A673 (cell line): ENCODE measurements around the gene CLN6. TPM values are rescaled to one million over a fixed set of nuclear protein-coding genes. Genes with fewer than 3 reads are reported as not detected.
"Not testable (repeated sequence)": the region's sequence is repeated elsewhere in the genome, so short reads cannot be mapped to it uniquely, and the experiment has no call there.

ENCODE experiments used
- BruUV-seq: library from RNA; stranded (reverse); fragments of 400-500 nt; replicated peaks from 2 replicates; lab custom pipeline; 2021; lab: Mats Ljungman, UMichigan
- CTCF ChIA-PET: fragments of 300-600 bp; sonication (Branson Sonifier 250); formaldehyde crosslinking; loops from one replicate; lab custom pipeline; 2022; ENCODE audit warnings: antibody characterized with exemption; lab: Charles Lee
- POLR2A ChIA-PET: fragments of 300-600 bp; sonication (Branson Sonifier 250); formaldehyde crosslinking; loops from one replicate; lab custom pipeline; 2022; ENCODE audit warnings: antibody characterized with exemption; ENCODE audit not compliant: low non-redundant PET; lab: Charles Lee
- DNase-seq: peaks from one replicate; pipeline ENCODE4 v3.0.0-alpha.2; 2015; ENCODE audit warnings: low spot score
- H3K27ac ChIP-seq: fragments of 200-600 bp; sonication (generic); 2 replicates; pipeline ENCODE4 v1.5.1; 2016; ENCODE audit warnings: mixed run types, low read depth, mild to moderate bottlenecking, mixed read lengths, antibody characterized with exemption, low read length; ENCODE audit not compliant: poor library complexity, severe bottlenecking
- H3K27me3 ChIP-seq: fragments of 200-600 bp; sonication (generic); replicated peaks from 2 replicates; pipeline ENCODE4 v1.6.1; 2017; ENCODE audit warnings: mixed run types, low read depth, mild to moderate bottlenecking, mixed read lengths, antibody characterized with exemption, low read length; ENCODE audit not compliant: insufficient read depth, poor library complexity
- H3K36me3 ChIP-seq: fragments of 200-600 bp; sonication (generic); 2 replicates; pipeline ENCODE4 v1.6.1; 2016; ENCODE audit warnings: mixed run types, mild to moderate bottlenecking, mixed read lengths, antibody characterized with exemption, low read length; ENCODE audit not compliant: insufficient read depth, poor library complexity, severe bottlenecking
- H3K4me1 ChIP-seq: fragments of 200-600 bp; sonication (generic); 2 replicates; pipeline ENCODE4 v1.6.1; 2017; ENCODE audit warnings: mixed run types, mild to moderate bottlenecking, mixed read lengths, antibody characterized with exemption, low read length; ENCODE audit not compliant: insufficient read depth, poor library complexity, severe bottlenecking
- H3K4me3 ChIP-seq: fragments of 200-600 bp; sonication (generic); 2 replicates; pipeline ENCODE4 v1.5.1; 2016; ENCODE audit warnings: low read depth, mixed run types, mild to moderate bottlenecking, mixed read lengths, low read length; ENCODE audit not compliant: poor library complexity, severe bottlenecking
- H3K9me3 ChIP-seq: fragments of 200-600 bp; sonication (generic); 2 replicates; pipeline ENCODE4 v1.6.1; 2016; ENCODE audit warnings: mixed run types, low read depth, mild to moderate bottlenecking, mixed read lengths, antibody characterized with exemption, low read length; ENCODE audit not compliant: poor library complexity, severe bottlenecking
- EZH2 ChIP-seq: fragments of 200-600 bp; sonication (generic); IDR thresholded peaks from 2 replicates; pipeline ENCODE4 v1.6.1; 2017; ENCODE audit warnings: borderline replicate concordance, low read depth, mild to moderate bottlenecking, mixed read lengths, antibody characterized with exemption, low read length; ENCODE audit not compliant: poor library complexity, severe bottlenecking
- intact Hi-C: fragments of 100-400 bp; cut with micrococcal nuclease; formaldehyde crosslinking; loops from one replicate; pipeline ENCODE4 v1.10.0; 2022; ENCODE audit not compliant: unreplicated experiment
- total RNA-seq: library from RNA; stranded (reverse); gene quantifications from 2 replicates; pipeline ENCODE4 v1.2.3, GENCODE V29; 2021
- TF ChIP-seq, protein P1 (sequence below): fragments of 300-800, 200-600 bp; sonication (generic); conservative IDR thresholded peaks from 2 replicates; pipeline ENCODE4 v1.5.1; 2017; ENCODE audit warnings: low read depth, mild to moderate bottlenecking, antibody characterized with exemption, low read length, moderate library complexity, mixed read lengths

Gene CLN6
- total RNA-seq, 1 experiment from 2014 or later: 84.7 TPM

DNA sequence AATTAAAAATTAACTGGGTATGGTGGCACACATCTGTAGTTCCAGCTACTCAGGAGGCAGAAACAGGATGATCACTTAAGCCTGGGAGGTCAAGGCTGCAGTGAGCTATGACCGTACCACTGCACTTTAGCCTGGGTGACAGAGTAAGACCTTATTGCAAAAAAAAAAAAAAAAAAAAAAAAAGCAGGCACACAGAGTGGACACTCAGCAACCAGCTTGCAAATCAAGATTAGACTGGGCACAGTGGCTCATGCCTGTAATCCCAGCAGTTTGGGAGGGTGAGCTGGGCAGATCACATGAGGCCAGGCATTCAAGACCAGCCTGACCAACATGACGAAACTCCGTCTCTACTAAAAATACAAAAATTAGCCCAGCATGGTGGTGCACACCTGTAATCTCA is 5.4 kb downstream of the CLN6 start:
- TF ChIP-seq EZH2: no peak
- TF ChIP-seq, protein P1, sequence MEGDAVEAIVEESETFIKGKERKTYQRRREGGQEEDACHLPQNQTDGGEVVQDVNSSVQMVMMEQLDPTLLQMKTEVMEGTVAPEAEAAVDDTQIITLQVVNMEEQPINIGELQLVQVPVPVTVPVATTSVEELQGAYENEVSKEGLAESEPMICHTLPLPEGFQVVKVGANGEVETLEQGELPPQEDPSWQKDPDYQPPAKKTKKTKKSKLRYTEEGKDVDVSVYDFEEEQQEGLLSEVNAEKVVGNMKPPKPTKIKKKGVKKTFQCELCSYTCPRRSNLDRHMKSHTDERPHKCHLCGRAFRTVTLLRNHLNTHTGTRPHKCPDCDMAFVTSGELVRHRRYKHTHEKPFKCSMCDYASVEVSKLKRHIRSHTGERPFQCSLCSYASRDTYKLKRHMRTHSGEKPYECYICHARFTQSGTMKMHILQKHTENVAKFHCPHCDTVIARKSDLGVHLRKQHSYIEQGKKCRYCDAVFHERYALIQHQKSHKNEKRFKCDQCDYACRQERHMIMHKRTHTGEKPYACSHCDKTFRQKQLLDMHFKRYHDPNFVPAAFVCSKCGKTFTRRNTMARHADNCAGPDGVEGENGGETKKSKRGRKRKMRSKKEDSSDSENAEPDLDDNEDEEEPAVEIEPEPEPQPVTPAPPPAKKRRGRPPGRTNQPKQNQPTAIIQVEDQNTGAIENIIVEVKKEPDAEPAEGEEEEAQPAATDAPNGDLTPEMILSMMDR: no peak
- ChIA-PET CTCF (interaction anchor here (0.5 kb wide), 1 partner anchor 141 kb away, joined by 4 read pairs; no protein-coding TSS in a partner anchor), POLR2A (no interaction called here)
- Histone ChIP-seq H3K4me1 (peaks cover 5% of the 10 kb centered on the region), H3K27ac (no peak overlapping the region), H3K36me3 (peaks cover under 1% of the 10 kb centered on the region), H3K9me3 (no peaks in the 10 kb centered on the region), H3K27me3 (no peaks in the 10 kb centered on the region), H3K4me3 (no peak overlapping the region)
- no peak for DNase-seq
- intact Hi-C loops: no loop called here
- no TSS peak for BruUV-seq

DNA sequence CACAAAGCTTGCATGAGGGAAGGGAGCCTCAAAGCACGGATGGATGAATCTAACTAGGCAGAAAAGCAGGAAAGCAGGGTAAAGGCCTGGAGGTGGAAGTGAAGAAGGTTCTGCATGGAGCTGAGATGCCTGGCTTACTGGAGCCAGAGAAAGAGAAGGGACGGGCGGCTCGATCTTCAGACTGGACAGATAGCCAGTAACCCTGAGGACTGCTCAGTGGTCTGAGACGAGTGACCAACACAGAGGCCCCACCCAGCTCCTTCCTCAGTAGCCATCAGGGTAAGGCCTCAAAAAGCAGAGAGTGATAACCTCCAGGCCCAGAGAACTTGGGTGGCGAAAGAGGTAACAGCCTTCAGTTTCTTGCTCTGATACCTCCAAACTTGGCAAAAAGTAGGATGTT is 6.4 kb downstream of the CLN6 start:
- Histone ChIP-seq H3K27me3 (no peaks in the 10 kb centered on the region), H3K36me3 (peaks cover 7% of the 10 kb centered on the region), H3K27ac (no peak overlapping the region), H3K4me3 (no peak overlapping the region), H3K4me1 (peaks cover 3% of the 10 kb centered on the region), H3K9me3 (no peaks in the 10 kb centered on the region)
- no TSS peak for BruUV-seq
- no peak for TF ChIP-seq EZH2
- TF ChIP-seq, protein P1: no peak
- ChIA-PET CTCF (no interaction called here), POLR2A (no interaction called here)
- intact Hi-C loops: no loop called here
- DNase-seq: no peak

DNA sequence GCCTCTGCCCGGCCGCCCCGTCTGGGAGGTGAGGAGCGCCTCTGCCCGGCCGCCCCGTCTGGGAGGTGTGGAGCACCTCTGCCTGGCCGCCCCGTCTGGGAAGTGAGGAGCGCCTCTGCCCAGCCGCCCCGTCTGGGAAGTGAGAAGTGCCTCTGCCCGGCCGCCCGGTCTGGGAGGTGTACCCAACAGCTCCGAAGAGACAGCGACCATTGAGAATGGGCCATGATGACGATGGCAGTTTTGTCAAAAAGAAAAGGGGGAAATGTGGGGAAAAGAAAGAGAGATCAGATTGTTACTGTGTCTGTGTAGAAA is 7.1 kb downstream of the CLN6 start:
- H3K9me3 ChIP-seq, H3K36me3 ChIP-seq, H3K27me3 ChIP-seq, H3K4me1 ChIP-seq, intact Hi-C loops, DNase-seq, POLR2A ChIA-PET, H3K4me3 ChIP-seq, CTCF ChIA-PET, BruUV-seq, H3K27ac ChIP-seq: not testable (repeated sequence)

DNA sequence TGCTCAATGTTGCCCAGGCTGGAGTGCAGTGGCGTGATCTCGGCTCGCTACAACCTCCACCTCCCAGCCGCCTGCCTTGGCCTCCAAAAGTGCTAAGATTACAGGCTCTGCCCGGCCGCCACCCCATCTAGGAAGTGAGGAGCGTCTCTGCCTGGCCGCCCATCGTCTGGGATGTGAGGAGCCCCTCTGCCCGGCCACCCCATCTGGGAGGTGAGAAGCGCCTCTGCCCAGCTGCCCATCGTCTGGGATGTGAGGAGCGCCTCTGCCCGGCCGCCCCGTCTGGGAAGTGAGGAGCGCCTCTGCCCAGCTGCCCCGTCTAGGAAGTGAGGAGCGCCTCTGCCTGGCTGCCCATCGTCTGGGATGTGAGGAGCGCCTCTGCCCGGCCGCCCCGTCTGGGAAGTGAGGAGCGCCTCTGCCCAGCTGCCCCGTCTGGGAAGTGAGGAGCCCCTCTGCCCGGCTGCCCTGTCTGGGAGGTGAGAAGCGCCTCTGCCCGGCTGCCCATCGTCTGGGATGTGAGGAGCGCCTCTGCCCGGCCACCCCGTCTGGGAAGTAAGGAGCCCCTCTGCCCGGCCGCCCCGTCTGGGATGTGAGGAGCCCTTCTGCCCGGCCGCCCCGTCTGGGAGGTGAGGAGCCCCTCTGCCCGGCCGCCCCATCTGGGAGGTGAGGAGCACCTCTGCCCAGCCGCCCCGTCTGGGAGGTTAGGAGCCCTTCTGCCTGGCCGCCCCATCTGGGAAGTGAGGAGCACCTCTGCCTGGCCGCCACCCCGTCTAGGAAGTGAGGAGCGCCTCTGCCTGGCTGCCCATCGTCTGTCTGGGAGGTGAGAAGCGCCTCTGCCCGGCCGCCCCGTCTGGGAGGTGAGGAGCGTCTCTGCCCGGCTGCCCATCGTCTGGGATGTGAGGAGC is 7.7 kb downstream of the CLN6 start:
- H3K9me3 ChIP-seq, H3K4me1 ChIP-seq, DNase-seq, H3K4me3 ChIP-seq, H3K27me3 ChIP-seq, POLR2A ChIA-PET, CTCF ChIA-PET, BruUV-seq, intact Hi-C loops, H3K27ac ChIP-seq: not testable (repeated sequence)
- H3K36me3 ChIP-seq: peaks cover 11% of the 10 kb centered on the region
